Lower lobe of right lung (tissue), 2 donors: ENCODE results near the gene LILRB2. TPM values are rescaled to one million over a fixed set of nuclear protein-coding genes. Genes with fewer than 3 reads are reported as not detected.
A peak's percentile ranks its signal among the peaks of the same experiment; 100 is the strongest.

Experiments used
- ATAC-seq, 2 donors: fragments of 200-7000 bp; cut with Tn5 transposase; one replicate each; pipeline ENCODE4 v1.9.1; 2020 to 2022; ENCODE audit warnings: mild to moderate bottlenecking in 2 of 2, moderate library complexity in 2 of 2
- DNase-seq: peaks from one replicate; pipeline ENCODE4 v3.0.0-alpha.2; 2020
- H3K27ac ChIP-seq: fragments of 200-600 bp; one replicate; pipeline ENCODE4 v1.8.0; 2022
- H3K27me3 ChIP-seq: fragments of 200-600 bp; one replicate; pipeline ENCODE4 v1.8.0; 2022; ENCODE audit warnings: low read depth
- H3K36me3 ChIP-seq: fragments of 200-600 bp; one replicate; pipeline ENCODE4 v1.8.0; 2022; ENCODE audit warnings: mild to moderate bottlenecking
- H3K4me1 ChIP-seq: fragments of 200-600 bp; one replicate; pipeline ENCODE4 v1.8.0; 2022
- H3K4me3 ChIP-seq: fragments of 200-600 bp; one replicate; pipeline ENCODE4 v1.8.0; 2022; ENCODE audit warnings: mild to moderate bottlenecking
- H3K9me3 ChIP-seq: fragments of 200-600 bp; one replicate; pipeline ENCODE4 v1.8.0; 2022
- intact Hi-C: fragments of 100-400 bp; cut with DNase I; formaldehyde crosslinking; loops from one replicate; pipeline ENCODE4 v1.11.0; 2022
- total RNA-seq: library from RNA; stranded (reverse); fragmentation: NEBNext Ultra II Directional; extraction: Animal tissue kit (Norgen Biotek cat#: 25700); gene quantifications from one replicate; pipeline ENCODE4 v1.2.1, GENCODE V29; 2021
- TF ChIP-seq, protein P1 (sequence below): fragments of 200-600 bp; IDR thresholded peaks from one replicate; pipeline ENCODE4 v1.8.0; 2022; ENCODE audit warnings: antibody characterized with exemption, mild to moderate bottlenecking
- donor health status: DM: no; HTN: yes; CAD: no; lungs with severe emphysema.

LILRB2 gene
- total RNA-seq, 1 donor from 2014 or later = 26.1 TPM

DNA sequence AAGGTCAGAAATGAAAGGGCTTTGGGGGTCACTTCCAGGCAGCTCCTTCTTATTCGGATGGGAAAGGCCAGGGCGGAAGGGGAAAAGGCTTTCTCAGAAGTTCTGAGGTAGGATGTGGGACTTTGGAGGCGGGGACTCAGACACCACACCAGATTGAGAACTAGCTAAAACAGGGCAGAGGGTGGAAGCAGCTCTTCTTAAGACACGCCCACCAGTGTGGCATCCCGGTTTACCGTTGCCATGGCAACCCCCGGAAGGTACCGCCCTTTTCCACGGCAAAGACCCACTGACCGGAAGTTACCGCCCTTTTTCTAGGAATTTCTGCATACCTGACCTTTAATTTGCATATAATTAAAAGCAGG, 35.8 kb upstream of the LILRB2 start:
- Histone ChIP-seq H3K27me3 (peaks cover 30% of the 10 kb centered on the region), H3K4me1 (no peaks in the 10 kb centered on the region), H3K9me3 (no peaks in the 10 kb centered on the region), H3K27ac (peak overlapping the region; percentile 59), H3K36me3 (no peaks in the 10 kb centered on the region), H3K4me3 (no peak overlapping the region)
- intact Hi-C loops = no loop called here
- ATAC-seq (peak; percentile 77 to 85), DNase-seq (peak; percentile 86)
- TF ChIP-seq, protein P1, sequence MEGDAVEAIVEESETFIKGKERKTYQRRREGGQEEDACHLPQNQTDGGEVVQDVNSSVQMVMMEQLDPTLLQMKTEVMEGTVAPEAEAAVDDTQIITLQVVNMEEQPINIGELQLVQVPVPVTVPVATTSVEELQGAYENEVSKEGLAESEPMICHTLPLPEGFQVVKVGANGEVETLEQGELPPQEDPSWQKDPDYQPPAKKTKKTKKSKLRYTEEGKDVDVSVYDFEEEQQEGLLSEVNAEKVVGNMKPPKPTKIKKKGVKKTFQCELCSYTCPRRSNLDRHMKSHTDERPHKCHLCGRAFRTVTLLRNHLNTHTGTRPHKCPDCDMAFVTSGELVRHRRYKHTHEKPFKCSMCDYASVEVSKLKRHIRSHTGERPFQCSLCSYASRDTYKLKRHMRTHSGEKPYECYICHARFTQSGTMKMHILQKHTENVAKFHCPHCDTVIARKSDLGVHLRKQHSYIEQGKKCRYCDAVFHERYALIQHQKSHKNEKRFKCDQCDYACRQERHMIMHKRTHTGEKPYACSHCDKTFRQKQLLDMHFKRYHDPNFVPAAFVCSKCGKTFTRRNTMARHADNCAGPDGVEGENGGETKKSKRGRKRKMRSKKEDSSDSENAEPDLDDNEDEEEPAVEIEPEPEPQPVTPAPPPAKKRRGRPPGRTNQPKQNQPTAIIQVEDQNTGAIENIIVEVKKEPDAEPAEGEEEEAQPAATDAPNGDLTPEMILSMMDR = no peak

DNA sequence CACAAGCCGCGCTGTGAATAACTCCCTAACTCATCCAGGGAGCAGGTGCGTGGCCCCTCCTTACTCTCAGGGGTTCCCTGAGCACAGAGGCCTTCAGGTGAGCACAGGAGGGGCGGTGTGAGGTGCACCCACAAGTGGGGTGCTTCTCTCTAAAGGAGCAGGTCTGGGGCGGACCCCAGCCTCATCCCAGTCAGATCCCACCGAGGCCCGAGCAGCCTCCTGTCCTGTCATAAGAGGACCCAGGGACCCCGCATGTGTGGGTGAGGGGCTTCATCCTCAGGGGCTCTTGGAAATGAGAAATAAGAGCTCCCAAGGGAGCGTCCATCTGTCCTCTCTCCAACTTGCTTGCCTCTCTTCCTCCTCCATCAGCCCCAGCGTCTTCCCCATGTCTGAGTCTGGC, 35.0 kb upstream of the LILRB2 start:
- Histone ChIP-seq H3K27me3 (peaks cover 38% of the 10 kb centered on the region), H3K9me3 (no peaks in the 10 kb centered on the region), H3K4me1 (no peaks in the 10 kb centered on the region), H3K27ac (no peak overlapping the region), H3K36me3 (no peaks in the 10 kb centered on the region), H3K4me3 (no peak overlapping the region)
- DNase-seq (no peak), ATAC-seq (no peak)
- intact Hi-C loops = no loop called here
- TF ChIP-seq, protein P1 = no peak

DNA sequence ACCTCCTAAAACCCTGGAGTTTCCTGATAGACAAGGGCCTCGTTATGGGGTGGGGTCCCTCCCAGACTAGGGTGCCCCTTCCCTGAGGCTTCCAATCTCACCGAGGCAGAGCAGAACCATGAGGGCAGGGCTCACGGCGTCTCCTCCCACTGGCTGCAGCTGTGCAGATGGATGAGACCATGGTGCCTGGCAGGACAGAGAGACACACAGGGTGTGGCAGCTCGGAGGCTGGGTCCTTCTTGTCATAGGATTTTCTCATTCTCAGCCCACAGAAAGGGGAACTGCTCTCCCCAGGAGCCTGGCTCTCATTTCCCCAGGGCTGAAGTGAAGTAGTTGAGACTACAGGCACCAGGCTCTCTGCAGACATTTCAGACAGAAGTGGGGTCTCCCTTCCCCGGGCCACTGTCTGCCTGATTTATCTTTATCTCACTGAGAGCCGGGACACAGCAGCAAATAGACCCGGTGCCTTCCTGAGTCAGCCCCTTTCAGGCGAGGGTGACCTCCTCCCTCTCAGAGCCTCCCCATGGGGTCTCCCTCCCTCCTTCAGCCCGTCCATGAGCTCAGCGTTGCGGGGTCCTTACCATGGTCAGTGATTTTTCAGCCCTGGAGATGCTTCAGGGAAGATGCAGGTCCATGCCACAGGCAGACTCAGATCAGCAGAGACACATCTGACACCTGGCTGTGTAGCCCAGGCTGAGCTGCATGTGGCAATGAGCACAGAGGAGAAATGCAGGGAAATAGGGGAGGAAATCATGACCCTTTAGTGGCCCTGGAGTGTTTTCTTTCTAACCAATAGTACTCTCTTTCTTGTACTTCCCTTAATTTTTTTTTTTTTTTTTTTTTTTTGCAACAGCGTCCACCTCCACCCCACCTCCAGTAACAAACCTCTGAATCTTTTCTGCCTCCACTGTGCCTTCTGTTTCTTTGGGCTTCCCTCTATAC, 31.8 kb upstream of the LILRB2 start, which contains the start of gene LILRA5:
Gene LILRA5, minus strand, starts transcription at position 731 of the 942 bp plus-strand sequence. Its CDS starts 147 bp downstream, at position 584.
- intact Hi-C loops = no loop called here
- DNase-seq (peak; percentile 78), ATAC-seq (peak; percentile 73 to 85)
- Histone ChIP-seq H3K27me3 (peaks cover 36% of the 10 kb centered on the region), H3K9me3 (no peaks in the 10 kb centered on the region), H3K4me1 (no peaks in the 10 kb centered on the region), H3K4me3 (peak within 1 kb of the TSS; percentile 25), H3K36me3 (no peaks in the 10 kb centered on the region), H3K27ac (peak within 1 kb of the TSS; percentile 58)
- TF ChIP-seq, protein P1 = no peak

DNA sequence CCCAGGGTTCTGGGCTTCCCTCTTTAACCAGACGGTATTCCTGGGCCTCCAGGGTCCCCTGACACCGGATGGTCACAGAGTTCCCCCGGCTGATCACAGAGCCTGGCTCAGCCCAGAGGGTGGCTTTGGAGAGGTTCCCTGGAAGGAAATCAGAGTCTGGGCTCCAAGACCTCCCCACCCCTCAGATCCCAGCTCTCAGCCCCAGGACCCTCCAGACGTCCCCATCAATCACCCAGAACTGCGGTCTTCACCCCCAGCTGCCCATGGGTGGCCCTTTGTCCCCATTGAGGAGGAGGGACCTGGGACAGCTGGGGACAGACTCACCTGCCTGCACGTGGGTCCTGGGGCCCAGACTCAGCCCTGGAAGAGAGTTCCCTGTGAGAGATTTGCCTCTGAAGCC, 31.1 kb upstream of the LILRB2 start:
- ATAC-seq = no peak
- Histone ChIP-seq H3K9me3 (no peaks in the 10 kb centered on the region), H3K4me3 (peak overlapping the region; percentile 25), H3K27me3 (peaks cover 31% of the 10 kb centered on the region), H3K36me3 (no peaks in the 10 kb centered on the region), H3K4me1 (no peaks in the 10 kb centered on the region), H3K27ac (peak overlapping the region; percentile 58)
- DNase-seq = no peak
- intact Hi-C loops = no loop called here
- TF ChIP-seq, protein P1 = no peak

DNA sequence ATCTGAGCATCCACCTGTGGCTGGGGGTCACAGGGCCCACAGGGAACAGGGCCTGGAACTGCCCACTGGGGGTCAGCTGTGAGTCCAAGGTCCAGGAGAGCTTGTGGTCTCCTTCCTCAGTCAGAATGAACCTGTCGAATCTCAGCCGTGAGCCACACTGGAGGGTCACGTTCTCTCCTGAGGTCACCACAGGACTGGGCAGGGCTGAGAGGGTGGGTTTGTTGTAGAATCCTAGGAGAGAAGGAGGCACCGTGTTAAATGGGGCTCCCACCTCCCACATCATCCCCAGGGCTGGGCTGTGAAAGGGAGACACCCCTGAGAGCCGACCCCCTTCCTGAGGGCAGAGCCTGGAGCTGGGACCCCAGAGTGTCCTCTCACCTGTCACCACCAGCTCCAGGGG, 30.6 kb upstream of the LILRB2 start:
- intact Hi-C loops = no loop called here
- H3K27me3 ChIP-seq = peaks cover 36% of the 10 kb centered on the region
- no peaks in the 10 kb centered on the region for H3K9me3 ChIP-seq
- H3K4me1 ChIP-seq = no peaks in the 10 kb centered on the region
- ATAC-seq (no peak), DNase-seq (no peak)
- H3K36me3 ChIP-seq = no peaks in the 10 kb centered on the region
- H3K27ac ChIP-seq = no peak overlapping the region
- H3K4me3 ChIP-seq = no peak overlapping the region
- TF ChIP-seq, protein P1 = no peak
